ENCODE results near the gene CEP164.

- no peak for TF ChIP-seq CTCF (IDR thresholded peaks at IDR 0.05)
- no peak for TF ChIP-seq POLR2AphosphoS5 (IDR thresholded peaks at IDR 0.05)
- TF ChIP-seq POLR2A (IDR thresholded peaks at IDR 0.05): no peak
- no peak for TF ChIP-seq EP300 (IDR thresholded peaks at IDR 0.05; ENCODE audit: low read depth)
Measured at GRCh38 chr11:117420598-117420997, 92.9 kb downstream of the CEP164 start.

All from transverse colon (tissue), 4 donors.